SK-MEL-5 (cell line): ENCODE measurements around the gene SDCCAG8. TPM values are rescaled to one million over a fixed set of nuclear protein-coding genes. Genes with fewer than 3 reads are reported as not detected.

Experiments used
- DNase-seq: peaks from one replicate; pipeline ENCODE4 v3.0.0-alpha.2; 2016; ENCODE audit warnings: low read depth, low spot score
- in situ Hi-C: cut with HindIII; loops from 2 replicates; pipeline ENCODE4 v1.10.0; 2016; ENCODE audit warnings: low sequenced_read_pairs, high pct_unique_total_duplicates, low pct_unique_long_range_greater_than_20kb
- total RNA-seq: library from RNA; depleted of rRNA; stranded (reverse); fragments of >200 nt; shearing (Covaris generic); gene quantifications from 2 replicates; pipeline ENCODE4 v1.2.3, GENCODE V29; 2014

The SDCCAG8 gene
- total RNA-seq, 1 experiment from 2014 or later, result 30.4 TPM

DNA sequence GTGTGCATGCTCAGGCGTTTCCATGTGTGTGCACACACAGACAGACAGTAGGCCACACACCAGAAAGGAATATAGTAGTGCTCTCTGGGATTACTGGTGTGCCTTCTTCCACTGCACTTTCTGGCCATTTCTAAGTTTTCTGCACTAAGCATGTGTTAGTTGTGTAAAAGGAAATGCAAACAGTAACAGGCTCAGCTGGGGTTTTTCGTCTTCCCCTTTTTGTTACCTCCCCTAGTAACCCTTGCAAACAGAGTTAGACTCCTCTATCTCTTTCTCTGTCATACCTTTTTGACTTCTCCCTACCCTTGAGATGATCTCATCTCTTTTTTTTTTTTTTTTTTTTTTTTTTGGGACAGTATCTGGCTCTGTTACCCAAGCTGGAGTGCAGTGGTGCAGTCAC lies 196.3 kb downstream of the SDCCAG8 start:
- in situ Hi-C loops, result no loop called here
- DNase-seq, result no peak

DNA sequence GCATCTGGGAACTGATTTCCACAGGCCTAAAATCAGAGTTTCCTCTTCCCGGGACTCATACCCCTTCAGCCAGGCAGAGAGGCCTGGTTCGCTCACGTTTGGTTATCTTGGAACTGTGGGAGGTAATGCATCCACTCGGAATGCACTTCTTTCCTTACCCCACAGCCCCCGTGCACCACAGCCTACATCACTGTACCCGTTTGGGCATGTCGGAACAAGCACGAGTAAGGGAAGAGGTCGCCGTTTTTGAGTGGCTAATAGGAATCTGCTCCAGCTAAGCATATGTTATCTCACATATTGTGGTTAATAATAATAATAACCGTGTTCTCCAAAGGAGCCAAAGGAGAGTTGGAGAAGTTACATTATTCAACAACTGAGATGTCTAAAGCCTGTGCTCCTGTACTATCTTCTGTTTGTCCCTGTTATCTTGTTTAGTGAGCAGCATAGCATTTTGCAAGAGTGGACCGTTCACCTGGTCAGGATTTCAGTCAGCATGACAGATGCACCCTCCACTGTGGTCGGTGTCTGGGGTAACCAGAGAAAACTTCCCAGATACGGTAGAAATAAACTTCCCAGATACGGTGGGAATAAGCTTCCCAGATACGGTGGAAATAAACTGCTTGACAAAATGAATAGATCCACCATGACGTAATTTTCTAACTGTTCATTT lies 198.6 kb downstream of the SDCCAG8 start:
- DNase-seq, result no peak
- in situ Hi-C loops, result no loop called here

DNA sequence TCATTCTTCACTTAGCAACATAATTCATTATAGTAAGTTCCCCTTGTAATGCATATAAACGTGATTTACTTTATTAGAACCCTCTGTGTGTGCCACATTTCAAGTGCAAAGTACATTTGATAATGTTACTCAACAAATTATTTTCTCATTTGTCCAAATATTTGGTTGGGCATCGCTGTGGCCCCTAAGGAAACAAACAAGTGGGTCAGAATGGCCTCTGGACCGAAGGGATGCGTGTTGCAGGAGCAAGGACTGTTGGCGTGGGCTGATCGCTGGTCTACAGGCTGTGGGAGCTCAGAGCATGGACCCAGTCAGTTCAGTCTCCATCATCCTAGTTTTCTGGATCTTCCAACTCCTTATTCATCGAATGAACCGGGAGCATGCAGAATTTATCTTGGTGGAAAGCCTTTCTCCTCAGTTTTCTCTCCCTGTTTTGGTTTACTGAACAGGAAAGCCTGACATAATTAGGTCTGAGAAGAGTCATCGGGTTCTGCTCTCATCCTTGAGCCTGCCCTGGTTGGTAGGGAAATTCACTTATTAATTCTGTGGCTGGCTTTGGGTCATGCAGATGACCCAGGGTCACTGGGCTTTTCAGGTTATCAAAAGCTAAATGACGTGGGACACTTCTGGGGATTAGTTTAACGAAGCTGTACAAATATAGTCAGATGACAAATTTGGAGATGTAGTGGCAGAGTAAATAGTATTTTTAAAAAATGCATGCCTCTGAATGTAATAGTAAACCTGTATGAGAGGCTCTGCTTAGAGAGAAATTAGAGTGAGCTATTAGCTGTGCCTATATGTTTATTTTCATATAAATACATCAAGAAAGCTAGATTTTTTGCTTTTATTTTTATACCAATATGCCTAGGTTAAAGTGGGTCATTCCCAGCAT lies 200.2 kb downstream of the SDCCAG8 start:
- no peak for DNase-seq
- in situ Hi-C loops, result no loop called here

DNA sequence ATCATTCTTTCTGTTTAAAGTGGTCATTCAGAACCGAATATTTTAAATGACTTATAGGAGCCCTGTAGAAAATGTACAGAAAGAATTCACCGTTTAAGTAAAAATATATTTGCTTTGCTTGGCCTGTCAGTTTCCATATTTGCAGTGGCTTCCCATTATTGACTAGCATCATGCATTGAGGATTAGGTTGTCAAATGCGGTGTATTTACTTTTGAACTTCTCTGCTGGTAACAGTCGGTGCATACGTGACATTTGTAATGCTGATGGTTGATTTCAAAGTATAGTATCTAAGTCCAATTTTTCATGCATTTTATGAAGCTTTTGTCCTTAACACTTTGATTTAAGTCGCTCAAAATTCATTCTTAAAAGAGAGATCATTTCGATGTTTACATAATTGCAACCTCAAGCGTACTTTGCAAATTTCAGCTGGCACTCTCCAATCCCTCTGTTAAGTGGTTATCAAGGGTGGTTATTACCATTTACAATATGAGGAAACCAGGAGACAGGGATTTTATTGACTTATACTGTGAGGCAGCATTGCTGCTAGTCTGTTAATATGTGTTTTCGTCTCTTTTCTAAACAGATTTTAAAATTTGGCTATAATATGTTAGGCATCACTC lies 201.6 kb downstream of the SDCCAG8 start:
- in situ Hi-C loops, result no loop called here
- no peak for DNase-seq

DNA sequence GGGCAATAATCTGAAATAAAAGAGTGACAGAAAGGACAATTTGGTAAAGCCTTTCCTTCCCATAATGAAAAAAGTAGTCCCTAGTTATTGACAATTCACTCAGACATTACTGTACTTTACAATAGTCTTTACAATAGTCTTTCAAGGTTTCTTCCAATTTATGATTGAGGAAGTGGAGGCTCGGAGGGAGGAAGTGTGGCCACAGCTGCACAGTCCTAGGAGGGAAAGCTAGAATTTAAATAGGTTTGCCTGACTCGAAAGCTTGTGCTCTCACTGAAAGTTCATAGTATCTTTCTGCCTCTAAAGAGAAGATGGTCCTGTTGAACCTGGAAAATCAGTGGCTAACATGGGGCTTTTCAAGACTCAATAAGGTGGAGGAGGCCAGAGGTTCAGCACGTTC lies 203.2 kb downstream of the SDCCAG8 start:
- DNase-seq, result no peak
- in situ Hi-C loops, result no loop called here

DNA sequence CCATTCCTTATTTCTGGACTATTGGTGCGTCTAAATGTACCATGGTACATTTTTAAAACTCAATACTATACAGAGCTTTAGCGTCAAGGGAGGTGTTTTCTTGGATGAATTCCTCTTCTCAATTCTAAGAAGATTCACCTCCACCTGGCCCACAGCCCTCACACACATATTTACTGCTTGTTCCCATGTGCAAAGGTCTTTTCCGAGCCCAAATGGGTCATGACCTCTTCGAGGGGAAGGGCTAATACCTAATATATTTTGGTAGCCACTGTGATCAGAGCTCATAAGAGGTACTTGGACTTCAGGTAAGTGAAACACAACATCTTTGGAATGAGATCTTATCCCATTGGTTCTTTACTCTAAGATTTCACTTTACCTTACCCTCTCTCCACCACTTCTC lies 205.9 kb downstream of the SDCCAG8 start:
- no peak for DNase-seq
- in situ Hi-C loops, result no loop called here

DNA sequence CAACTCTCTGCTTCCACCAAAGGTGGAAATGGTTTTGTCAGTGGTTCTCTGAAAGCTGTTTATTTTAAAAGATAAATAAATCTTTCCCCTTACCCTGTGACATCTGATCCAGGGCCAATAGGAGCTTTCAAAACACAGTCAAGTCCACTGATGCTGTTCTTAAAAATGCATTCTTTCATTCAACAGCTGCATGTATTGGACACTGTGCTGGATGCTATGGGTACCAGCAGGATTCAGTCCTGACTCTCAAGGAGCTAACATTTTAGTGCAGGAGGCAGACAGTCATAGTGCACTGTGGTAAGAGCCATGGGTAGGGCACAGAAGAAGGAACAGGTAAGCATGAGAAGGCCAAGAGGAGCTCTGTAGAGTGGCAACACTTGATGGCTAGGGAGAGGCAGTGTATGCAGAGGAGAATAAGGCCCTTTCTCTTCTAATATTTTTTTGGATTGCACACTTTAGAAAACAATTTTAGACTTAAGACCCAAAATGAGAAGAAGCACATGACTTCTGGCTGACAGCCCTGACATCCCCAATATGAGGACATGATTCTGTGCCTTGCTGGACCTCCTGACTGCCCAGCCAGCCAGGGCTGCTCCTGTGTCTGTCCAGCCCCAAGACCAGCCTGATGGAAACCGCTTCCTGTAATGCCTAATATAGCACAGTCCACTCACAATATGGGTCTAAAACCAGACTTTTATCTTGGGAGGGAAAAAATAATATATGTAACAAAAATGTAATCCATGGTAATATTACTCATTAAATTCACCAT lies 207.3 kb downstream of the SDCCAG8 start:
- DNase-seq, result no peak
- in situ Hi-C loops, result no loop called here

DNA sequence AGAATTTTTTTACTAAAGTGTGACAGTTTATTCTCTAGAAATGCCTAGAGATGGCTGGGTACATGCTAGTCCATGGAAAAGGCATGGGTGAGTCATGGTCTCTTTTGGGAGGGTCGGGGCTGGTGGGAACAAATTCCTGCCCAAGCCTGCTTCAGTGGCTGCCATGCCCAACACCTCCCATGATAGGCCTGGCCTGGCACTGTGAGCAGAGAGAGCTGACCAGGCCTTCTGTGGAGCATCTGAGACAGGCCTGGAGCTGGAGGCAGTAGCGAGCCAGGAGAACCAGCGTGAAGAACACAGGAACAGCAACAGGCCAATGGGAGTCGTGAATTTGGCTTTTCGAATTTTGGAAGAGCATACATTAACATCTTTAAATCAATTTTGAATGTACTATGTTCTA lies 209.2 kb downstream of the SDCCAG8 start:
- in situ Hi-C loops, result no loop called here
- DNase-seq, result no peak

DNA sequence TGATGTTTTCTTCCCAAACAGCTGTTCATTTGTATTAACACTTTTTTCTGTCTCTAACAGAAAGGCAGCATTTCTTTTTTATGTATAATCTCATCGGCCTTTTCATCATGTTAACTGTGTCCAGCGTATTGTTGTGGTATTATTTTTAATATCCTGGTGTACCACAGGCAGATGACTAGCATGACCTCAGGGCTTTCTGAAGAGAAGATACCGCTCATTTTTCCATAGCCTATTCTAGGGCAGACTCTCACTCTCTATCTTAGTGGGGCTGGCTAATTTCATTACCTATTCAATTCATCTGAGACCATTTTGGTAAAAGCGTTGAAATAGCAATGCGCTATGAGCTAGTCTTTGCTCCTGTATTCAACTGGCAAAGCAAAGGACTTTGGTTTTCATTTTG lies 209.9 kb downstream of the SDCCAG8 start:
- in situ Hi-C loops, result no loop called here
- no peak for DNase-seq

DNA sequence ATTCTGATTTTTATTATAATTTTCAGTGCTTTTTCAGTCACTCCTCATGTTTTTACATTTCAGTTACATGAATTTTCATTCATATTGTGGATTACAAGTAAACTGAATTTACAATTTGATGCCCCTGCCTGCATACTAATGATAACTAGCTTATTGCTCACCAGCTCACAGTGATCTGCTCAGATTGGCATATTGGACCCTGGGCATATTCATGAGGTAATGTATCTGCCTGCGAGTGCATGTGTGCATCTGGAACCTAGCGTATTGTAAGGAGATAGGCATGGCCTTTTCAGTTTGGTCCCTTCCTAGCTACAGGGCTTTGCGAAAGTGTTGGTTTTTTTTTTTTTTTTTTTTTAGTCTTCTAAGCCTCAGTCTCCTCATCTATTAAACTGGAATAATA lies 213.7 kb downstream of the SDCCAG8 start:
- no peak for DNase-seq
- in situ Hi-C loops, result no loop called here

DNA sequence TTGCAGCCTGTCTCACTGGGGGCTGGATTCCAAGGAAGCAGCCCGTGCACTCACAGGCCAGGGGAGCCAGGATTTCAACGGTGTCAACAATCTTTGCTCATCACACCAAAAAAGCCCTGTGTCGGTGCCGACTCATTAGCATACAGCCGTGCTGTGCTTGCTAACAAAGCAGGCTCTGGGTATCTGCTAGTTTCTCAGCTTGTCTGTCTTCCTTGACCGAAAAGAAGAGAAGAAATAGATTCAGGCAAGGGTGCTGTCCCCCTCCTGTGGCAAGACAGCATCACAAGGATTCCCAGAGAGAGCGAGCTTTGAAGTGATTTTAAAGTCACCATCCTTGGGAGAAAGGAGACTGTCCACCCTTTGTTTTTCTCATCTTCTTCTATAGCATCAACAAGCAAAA lies 214.7 kb downstream of the SDCCAG8 start:
- DNase-seq, result no peak
- in situ Hi-C loops, result no loop called here

DNA sequence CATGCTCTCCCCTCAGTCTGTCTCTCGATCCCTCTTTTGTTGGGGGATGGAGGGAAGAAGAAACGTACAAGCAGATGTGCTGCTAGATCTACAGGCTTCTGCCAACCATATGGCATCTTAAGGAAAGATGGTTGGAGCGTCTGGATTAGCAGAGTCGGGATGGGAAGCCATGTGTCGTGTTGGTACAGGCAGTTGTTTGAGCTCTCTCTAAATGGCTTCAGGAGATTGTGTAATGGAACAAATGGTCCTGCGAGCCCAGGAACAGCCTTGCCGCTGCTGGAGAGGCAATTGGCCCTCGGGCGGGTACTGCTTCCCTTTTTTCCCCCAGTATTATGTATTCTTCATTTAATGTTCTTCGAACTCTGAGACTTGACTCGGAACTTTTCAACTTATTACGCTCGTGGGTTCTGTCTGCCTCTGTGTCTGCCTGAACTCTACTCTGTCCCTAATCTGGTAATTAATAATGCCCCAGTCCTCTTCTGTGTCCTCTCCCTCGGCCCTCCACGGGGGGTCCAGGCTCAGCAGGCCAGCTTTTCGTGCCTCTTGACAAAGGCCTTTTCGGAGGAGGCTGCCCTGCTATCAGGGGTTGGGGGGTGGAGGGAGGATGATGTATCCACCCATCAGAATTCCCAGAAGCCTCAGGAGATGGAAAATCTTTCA lies 215.3 kb downstream of the SDCCAG8 start:
- in situ Hi-C loops, result no loop called here
- no peak for DNase-seq

DNA sequence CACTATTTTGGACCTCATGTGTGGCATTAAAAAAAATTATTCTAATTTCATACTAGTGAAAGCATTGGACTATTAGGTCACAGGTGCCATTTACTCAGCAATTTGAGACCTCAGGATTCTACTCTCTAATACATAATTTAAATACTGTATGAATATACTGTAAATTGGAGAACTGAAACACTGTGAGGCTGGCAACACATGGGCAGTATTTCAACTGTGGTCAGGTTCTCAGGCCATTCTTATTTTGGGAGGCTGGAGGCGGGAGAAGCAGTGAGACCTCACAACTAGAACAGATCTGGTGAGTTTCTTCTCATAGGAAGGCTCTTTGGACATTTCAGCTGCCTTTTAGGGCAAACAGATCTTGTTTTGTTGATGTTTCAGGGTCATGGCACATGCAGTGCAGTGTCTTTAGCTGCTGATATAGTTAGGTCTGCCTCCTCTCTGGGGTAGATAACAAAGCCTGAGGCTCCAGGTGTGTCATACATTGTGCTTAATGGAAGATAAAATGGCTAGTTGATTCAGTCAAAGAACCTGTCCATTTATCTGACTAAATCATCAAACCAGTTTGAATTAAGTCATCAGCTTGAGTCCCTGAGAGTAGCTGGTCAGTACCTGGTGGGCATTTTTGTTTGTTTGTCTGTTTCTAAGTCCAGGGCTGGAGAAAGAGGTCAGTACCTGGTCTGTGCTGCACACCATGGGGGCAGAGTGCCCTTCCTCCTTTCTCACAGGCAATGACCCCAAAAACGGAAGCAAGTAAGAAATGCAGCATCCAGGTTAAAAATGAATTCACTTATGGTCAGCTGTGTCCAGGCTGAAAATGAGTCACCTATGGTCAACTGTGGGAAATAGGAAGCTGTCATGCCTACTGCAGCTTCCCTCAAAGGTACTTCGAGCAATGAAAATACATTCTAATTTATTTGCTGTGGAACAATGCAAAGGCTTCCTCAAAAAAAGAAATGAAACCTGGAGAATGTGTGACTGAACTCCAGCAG lies 216.2 kb downstream of the SDCCAG8 start:
- DNase-seq, result no peak
- in situ Hi-C loops, result no loop called here

DNA sequence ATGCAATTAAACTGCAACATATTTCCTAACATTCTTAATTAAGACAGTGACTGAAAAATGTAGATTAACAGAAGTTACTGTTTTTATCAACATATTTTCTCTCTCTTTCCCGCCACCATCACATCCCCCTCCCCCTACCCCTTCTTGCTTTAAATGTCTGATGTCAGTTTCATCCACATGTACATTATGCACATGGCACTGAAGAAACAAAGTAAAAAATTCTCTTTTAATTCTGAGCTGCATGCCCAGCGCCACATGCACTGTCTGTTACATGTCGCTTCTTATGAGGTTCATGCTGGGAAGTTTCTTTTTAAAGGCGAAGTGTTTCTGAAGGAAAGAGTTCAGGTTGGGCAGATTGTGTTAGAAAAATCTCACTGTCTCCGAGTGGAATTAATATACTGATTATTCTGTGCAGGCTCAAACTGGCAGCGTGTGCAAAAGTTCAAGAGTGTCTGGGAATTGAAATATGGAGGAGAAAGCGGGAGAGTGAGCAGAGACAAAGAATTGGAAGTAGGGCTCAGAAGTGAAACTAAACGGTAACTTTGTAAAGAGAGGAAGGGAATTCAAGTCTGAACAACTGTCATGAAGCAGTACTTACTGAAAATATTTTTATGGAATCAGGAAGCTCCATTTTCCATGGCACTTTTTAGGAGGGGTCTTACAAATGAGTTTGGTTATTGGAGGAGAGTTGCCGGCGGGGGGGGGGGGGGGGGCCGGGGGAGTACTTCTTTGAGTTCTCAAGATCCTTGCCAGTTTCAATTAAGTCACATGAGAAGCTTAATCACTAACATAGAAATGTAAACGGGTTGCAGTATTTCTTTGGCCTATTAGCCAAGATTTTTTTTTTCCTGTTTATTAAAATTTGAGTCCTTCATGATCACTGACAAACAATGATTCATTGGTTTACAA lies 217.6 kb downstream of the SDCCAG8 start:
- in situ Hi-C loops, result no loop called here
- peak; percentile 9 for DNase-seq

DNA sequence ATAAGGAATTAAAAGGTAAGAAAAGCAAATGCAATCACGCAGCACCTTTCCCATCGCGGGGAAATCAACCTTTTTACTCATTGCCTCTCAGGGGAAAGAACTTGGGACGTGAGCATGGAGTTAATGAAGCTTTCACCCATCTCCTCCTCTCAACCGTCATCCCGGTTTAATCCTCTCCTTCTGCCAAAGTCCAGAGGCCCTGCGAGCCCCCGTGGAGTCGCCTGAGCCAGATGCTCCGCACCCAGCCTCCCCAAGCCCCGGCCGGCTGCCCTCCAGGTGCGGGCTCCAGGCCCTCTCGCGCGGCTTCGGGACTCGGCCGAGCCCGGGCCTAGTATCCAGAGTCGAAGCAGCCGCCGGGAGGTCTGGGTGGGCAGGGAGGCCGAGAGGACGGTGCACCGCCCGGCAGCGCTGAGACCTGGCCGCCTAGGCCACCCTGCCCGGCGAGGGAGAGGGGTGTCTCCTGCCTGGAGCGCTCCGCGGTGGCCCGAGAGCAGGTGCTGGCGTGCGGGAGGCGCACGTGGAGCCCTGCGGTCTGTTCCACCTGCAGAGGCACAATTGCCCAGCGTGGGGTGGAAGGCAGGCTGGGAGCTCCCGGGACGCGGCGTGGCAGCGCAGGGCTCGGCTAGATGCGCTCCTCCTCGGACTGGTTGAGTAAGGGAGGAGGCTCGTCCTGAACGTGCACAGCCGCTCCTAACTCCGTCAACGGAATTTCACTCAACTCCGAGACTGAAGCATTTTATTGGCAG lies 218.5 kb downstream of the SDCCAG8 start:
- in situ Hi-C loops, result no loop called here
- no peak for DNase-seq
